ENCODE measurements around the gene PCDHA6. TPM values are rescaled to one million over a fixed set of nuclear protein-coding genes. Genes with fewer than 3 reads are reported as not detected.
"Not testable (repeated sequence)": the region's sequence is repeated elsewhere in the genome, so short reads cannot be mapped to it uniquely, and the experiment has no call there.

PCDHA6 gene
- total RNA-seq, 1 donor from 2014 or later: 12.5 TPM

DNA sequence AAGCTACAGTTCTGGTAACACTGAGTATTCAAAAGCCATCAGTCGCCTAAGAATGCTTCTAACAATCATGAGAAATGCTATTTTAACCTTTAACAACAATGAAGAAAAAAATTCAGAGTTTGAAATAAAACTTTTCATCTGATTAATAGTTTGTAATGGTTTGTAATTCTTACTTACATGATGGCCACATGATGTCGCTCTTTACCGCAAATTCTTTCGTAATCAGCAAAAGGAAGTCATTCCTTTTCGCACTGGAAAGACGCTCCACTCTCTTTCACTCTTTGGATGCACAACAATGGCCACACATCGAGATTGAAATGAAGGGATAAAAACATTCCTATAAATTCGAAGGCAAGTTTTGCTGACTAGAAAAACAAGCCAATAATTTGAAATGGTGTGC, 6.2 kb downstream of the PCDHA6 start, which contains the start of gene PCDHA7:
Gene PCDHA7 (plus strand): TSS at position 277 of the 400 bp plus-strand sequence. CDS start 115 bp downstream, at position 392.
- H3K36me3 Mint-ChIP-seq (ENCODE audit: insufficient read depth): peaks cover 59% of the 10 kb centered on the region

DNA sequence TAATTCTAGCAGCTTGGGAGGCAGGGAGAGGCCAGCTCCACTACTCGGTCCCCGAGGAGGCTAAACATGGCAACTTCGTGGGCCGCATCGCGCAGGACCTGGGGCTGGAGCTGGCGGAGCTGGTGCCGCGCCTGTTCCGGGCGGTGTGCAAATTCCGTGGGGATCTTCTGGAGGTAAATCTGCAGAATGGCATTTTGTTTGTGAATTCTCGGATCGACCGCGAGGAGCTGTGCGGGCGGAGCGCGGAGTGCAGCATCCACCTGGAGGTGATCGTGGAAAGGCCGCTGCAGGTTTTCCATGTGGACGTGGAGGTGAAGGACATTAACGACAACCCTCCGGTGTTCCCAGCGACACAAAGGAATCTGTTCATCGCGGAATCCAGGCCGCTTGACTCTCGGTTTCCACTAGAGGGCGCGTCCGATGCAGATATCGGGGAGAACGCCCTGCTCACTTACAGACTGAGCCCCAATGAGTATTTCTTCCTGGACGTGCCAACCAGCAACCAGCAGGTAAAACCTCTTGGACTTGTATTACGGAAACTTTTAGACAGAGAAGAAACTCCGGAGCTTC, 6.8 kb downstream of the PCDHA6 start:
- not testable (repeated sequence) for H3K4me1 Mint-ChIP-seq (ENCODE audit: low read depth); H3K27me3 Mint-ChIP-seq; DNase-seq (ENCODE audit: low spot score, unreplicated experiment)
- H3K4me3 Mint-ChIP-seq (ENCODE audit: low read depth): peak overlapping the region; percentile 65
- peaks cover 57% of the 10 kb centered on the region for H3K36me3 Mint-ChIP-seq (ENCODE audit: insufficient read depth)
- H3K27ac Mint-ChIP-seq: peak overlapping the region; percentile 63
- H3K9me3 Mint-ChIP-seq (ENCODE audit: low read depth): peaks cover 29% of the 10 kb centered on the region

More for the DNA sequence above, 6.2 kb downstream of the PCDHA6 start, which contains the start of gene PCDHA7:
- no peak for DNase-seq (ENCODE audit: low spot score, unreplicated experiment)
- TF ChIP-seq, protein P1, sequence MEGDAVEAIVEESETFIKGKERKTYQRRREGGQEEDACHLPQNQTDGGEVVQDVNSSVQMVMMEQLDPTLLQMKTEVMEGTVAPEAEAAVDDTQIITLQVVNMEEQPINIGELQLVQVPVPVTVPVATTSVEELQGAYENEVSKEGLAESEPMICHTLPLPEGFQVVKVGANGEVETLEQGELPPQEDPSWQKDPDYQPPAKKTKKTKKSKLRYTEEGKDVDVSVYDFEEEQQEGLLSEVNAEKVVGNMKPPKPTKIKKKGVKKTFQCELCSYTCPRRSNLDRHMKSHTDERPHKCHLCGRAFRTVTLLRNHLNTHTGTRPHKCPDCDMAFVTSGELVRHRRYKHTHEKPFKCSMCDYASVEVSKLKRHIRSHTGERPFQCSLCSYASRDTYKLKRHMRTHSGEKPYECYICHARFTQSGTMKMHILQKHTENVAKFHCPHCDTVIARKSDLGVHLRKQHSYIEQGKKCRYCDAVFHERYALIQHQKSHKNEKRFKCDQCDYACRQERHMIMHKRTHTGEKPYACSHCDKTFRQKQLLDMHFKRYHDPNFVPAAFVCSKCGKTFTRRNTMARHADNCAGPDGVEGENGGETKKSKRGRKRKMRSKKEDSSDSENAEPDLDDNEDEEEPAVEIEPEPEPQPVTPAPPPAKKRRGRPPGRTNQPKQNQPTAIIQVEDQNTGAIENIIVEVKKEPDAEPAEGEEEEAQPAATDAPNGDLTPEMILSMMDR (IDR thresholded peaks at IDR 0.05; ENCODE audit: unreplicated experiment): no peak
- peak within 1 kb of the TSS; percentile 65 for H3K4me3 Mint-ChIP-seq (ENCODE audit: low read depth)
- H3K27ac Mint-ChIP-seq: peak within 1 kb of the TSS; percentile 63
- no peaks in the 10 kb centered on the region for H3K4me1 Mint-ChIP-seq (ENCODE audit: low read depth)
- H3K27me3 Mint-ChIP-seq: no peaks in the 10 kb centered on the region
- H3K9me3 Mint-ChIP-seq (ENCODE audit: low read depth): peaks cover 29% of the 10 kb centered on the region

DNA sequence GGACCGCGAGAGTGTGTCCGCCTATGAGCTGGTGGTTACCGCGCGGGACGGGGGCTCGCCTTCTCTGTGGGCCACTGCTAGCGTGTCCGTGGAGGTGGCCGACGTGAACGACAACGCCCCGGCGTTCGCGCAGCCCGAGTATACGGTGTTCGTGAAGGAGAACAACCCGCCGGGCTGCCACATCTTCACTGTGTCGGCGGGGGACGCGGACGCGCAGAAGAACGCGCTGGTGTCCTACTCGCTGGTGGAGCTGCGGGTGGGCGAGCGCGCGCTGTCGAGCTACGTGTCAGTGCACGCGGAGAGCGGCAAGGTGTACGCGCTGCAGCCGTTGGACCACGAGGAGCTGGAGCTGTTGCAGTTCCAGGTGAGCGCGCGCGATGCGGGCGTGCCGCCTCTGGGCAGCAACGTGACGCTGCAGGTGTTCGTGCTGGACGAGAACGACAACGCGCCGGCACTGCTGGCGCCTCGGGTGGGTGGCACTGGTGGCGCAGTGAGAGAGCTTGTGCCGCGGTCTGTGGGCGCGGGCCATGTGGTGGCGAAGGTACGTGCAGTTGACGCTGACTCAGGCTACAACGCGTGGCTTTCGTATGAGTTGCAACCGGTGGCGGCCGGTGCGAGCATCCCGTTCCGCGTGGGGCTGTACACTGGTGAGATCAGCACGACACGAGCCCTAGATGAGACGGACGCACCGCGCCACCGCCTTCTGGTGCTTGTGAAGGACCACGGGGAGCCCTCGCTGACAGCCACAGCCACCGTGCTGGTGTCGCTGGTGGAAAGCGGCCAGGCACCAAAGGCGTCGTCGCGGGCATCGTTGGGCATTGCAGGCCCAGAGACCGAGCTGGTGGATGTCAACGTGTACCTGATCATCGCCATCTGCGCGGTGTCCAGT, 8.1 kb downstream of the PCDHA6 start:
- Mint-ChIP-seq H3K27ac (no peak overlapping the region), H3K4me1 (ENCODE audit: low read depth) (no peaks in the 10 kb centered on the region), H3K4me3 (ENCODE audit: low read depth) (no peak overlapping the region), H3K36me3 (ENCODE audit: insufficient read depth) (peaks cover 66% of the 10 kb centered on the region), H3K27me3 (no peaks in the 10 kb centered on the region), H3K9me3 (ENCODE audit: low read depth) (peaks cover 35% of the 10 kb centered on the region)
- TF ChIP-seq, protein P1 (IDR thresholded peaks at IDR 0.05; ENCODE audit: unreplicated experiment): no peak
- DNase-seq (ENCODE audit: low spot score, unreplicated experiment): no peak

DNA sequence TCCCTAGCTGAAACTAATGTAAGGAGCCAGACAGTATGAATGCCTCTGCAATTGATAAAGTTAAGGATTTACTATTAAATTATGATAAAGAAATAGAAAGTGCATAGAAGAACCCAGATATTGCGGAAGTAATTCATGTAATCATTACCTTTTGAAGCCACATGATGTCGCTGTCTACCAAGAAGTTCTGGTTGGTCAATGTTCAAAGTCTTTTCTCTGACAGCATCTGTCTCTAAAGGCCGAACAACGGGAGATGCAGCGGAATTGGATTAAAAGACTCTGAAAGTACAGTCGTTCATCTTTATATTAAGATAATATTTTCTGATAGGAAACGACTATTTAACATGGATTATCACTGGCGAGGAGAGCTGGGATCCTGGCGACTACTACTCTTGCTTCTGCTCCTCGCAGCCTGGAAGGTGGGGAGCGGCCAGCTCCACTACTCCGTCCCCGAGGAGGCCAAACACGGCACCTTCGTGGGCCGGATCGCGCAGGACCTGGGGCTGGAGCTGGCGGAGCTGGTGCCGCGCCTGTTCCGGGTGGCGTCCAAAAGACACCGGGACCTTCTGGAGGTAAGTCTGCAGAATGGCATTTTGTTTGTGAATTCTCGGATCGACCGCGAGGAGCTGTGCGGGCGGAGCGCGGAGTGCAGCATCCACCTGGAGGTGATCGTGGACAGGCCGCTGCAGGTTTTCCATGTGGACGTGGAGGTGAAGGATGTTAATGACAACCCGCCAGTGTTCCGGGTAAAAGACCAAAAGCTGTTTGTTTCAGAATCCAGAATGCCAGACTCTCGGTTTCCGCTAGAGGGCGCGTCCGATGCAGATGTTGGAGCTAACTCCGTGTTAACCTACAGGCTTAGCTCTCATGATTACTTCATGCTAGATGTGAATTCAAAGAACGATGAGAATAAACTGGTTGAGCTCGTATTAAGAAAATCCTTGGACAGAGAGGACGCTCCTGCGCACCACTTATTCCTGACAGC, 13.5 kb downstream of the PCDHA6 start, which contains the start of gene PCDHA8:
Gene PCDHA8 (plus strand): TSS at position 210 of the 985 bp plus-strand sequence. CDS start 135 bp downstream, at position 345.
- H3K4me3 Mint-ChIP-seq (ENCODE audit: low read depth): peak within 1 kb of the TSS; percentile 38
- no peak for DNase-seq (ENCODE audit: low spot score, unreplicated experiment)
- TF ChIP-seq, protein P1 (IDR thresholded peaks at IDR 0.05; ENCODE audit: unreplicated experiment): no peak
- H3K27me3 Mint-ChIP-seq: no peaks in the 10 kb centered on the region
- H3K9me3 Mint-ChIP-seq (ENCODE audit: low read depth): peaks cover 27% of the 10 kb centered on the region
- no peak within 1 kb of the TSS for H3K27ac Mint-ChIP-seq
- H3K36me3 Mint-ChIP-seq (ENCODE audit: insufficient read depth): peaks cover 51% of the 10 kb centered on the region
- H3K4me1 Mint-ChIP-seq (ENCODE audit: low read depth): no peaks in the 10 kb centered on the region

DNA sequence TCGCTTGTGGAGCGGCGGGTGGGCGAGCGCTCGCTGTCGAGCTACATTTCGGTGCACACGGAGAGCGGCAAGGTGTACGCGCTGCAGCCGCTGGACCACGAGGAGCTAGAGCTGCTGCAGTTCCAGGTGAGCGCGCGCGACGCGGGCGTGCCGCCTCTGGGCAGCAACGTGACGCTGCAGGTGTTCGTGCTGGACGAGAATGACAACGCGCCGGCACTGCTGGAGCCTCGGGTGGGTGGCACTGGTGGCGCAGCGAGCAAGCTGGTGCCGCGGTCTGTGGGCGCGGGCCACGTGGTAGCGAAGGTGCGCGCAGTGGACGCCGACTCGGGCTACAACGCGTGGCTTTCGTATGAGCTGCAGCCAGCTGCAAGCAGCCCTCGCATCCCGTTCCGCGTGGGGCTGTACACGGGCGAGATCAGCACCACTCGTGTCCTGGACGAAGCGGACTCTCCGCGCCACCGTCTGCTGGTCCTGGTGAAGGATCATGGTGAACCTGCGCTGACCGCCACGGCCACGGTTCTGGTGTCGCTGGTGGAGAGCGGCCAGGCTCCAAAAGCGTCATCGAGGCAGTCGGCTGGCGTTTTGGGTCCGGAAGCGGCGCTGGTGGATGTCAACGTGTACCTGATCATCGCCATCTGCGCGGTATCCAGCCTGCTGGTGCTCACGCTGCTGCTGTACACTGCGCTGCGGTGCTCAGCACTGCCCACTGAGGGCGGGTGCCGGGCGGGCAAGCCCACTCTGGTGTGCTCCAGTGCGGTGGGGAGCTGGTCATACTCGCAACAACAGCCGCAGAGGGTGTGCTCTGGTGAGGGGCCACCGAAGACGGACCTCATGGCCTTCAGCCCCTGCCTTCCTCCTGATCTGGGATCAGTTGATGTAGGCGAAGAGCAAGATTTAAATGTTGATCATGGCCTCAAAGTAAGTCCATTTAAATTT, 15.3 kb downstream of the PCDHA6 start:
- H3K36me3 Mint-ChIP-seq (ENCODE audit: insufficient read depth): peaks cover 58% of the 10 kb centered on the region
- no peaks in the 10 kb centered on the region for H3K4me1 Mint-ChIP-seq (ENCODE audit: low read depth)
- no peak for DNase-seq (ENCODE audit: low spot score, unreplicated experiment)
- H3K27me3 Mint-ChIP-seq: no peaks in the 10 kb centered on the region
- H3K9me3 Mint-ChIP-seq (ENCODE audit: low read depth): peaks cover 36% of the 10 kb centered on the region
- no peak overlapping the region for H3K4me3 Mint-ChIP-seq (ENCODE audit: low read depth)
- H3K27ac Mint-ChIP-seq: no peak overlapping the region
- TF ChIP-seq, protein P1 (IDR thresholded peaks at IDR 0.05; ENCODE audit: unreplicated experiment): no peak

DNA sequence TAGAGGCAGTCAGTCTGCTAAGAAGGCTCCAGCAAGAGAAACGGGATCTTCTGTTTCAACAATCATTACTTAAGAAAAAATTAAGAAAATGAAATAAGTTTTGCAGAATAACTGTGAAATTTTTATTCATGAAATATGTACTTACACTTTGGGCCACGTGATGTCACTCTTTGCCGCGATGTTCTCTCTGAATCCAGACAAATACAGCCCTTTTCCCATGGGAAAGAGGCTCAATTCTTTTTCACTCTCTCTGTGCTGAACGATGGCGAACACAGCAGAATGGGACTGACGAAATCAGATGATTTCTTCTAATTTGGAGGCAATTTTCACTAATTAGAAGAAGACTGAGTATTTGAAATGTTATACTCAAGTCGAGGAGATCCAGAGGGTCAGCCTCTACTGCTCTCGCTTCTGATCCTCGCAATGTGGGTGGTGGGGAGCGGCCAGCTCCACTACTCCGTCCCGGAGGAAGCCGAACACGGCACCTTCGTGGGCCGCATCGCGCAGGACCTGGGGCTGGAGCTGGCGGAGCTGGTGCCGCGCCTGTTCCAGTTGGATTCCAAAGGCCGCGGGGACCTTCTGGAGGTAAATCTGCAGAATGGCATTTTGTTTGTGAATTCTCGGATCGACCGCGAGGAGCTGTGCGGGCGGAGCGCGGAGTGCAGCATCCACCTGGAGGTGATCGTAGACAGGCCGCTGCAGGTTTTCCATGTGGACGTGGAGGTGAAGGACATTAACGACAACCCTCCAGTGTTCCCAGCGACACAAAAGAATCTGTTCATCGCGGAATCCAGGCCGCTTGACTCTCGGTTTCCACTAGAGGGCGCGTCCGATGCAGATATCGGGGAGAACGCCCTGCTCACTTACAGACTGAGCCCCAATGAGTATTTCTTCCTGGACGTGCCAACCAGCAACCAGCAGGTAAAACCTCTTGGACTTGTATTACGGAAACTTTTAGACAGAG, 20.7 kb downstream of the PCDHA6 start, which contains the start of gene PCDHA9:
Gene PCDHA9 (plus strand): TSS at position 244 of the 964 bp plus-strand sequence. CDS start 114 bp downstream, at position 358.
- Mint-ChIP-seq H3K27ac (peak within 1 kb of the TSS; percentile 37), H3K9me3 (ENCODE audit: low read depth) (peaks cover 21% of the 10 kb centered on the region), H3K4me3 (ENCODE audit: low read depth) (peak within 1 kb of the TSS; percentile 48), H3K36me3 (ENCODE audit: insufficient read depth) (peaks cover 53% of the 10 kb centered on the region)
- not testable (repeated sequence) for DNase-seq (ENCODE audit: low spot score, unreplicated experiment); H3K27me3 Mint-ChIP-seq; H3K4me1 Mint-ChIP-seq (ENCODE audit: low read depth)
